Right lobe of liver (tissue), 6 donors: ENCODE results near the gene CATSPERE. TPM values are rescaled to one million over a fixed set of nuclear protein-coding genes. Genes with fewer than 3 reads are reported as not detected.
A peak's percentile ranks its signal among the peaks of the same experiment; 100 is the strongest.

Experiments used
- ATAC-seq, 4 donors: fragments of 200-7000 bp; cut with Tn5 transposase; one replicate each; pipeline ENCODE4 v1.9.1; 2020; ENCODE audit warnings: mild to moderate bottlenecking in 4 of 4, moderate library complexity in 4 of 4
- DNase-seq, 3 donors: peaks; one replicate each; pipeline ENCODE4 v3.0.0-alpha.2; 2020
- H3K27ac ChIP-seq, 3 donors: fragments of 200-600 bp; one replicate each; pipeline ENCODE4 v1.8.0; 2022
- H3K27me3 ChIP-seq, 2 donors: fragments of 200-600 bp; one replicate each; pipeline ENCODE4 v1.8.0; 2022
- H3K36me3 ChIP-seq, 4 donors: fragments of 200-600 bp; sonication (generic) in 1 of 4; one replicate each; pipeline versions ENCODE4 v1.5.1 to v1.8.0; 2017 to 2022; ENCODE audit warnings: control low read depth in 1 of 4
- H3K4me1 ChIP-seq, 4 donors: fragments of 200-600 bp; sonication (generic) in 1 of 4; one replicate each; pipeline versions ENCODE4 v1.5.1 to v1.8.0; 2017 to 2022; ENCODE audit warnings: control low read depth in 1 of 4
- H3K4me3 ChIP-seq, 3 donors: fragments of 200-600 bp; one replicate each; pipeline ENCODE4 v1.8.0; 2022
- H3K9me3 ChIP-seq, 4 donors: fragments of 200-600 bp; sonication (generic) in 1 of 4; one replicate each; pipeline versions ENCODE4 v1.5.1 to v1.8.0; 2017 to 2022; ENCODE audit warnings: control low read depth in 1 of 4
- CTCF ChIP-seq, 4 donors: fragments of 200-600 bp in 3 of 4; fragments of 450-650 bp in 1 of 4; IDR thresholded peaks; one replicate each; pipeline versions ENCODE4 v1.5.1 to v1.8.0; 2016 to 2022; ENCODE audit warnings: antibody characterized with exemption in 4 of 4, mild to moderate bottlenecking in 2 of 4
- POLR2A ChIP-seq: fragments of 450-650 bp; IDR thresholded peaks from one replicate; pipeline ENCODE4 v1.6.1; 2017; ENCODE audit warnings: antibody characterized with exemption, mild to moderate bottlenecking
- WGBS: methylation state at CpG from one replicate; pipeline ENCODE4 v1.1.6; 2018; ENCODE audit warnings: low coverage, low lambda C conversion rate; ENCODE audit not compliant: insufficient coverage; ENCODE audit errors: missing lambda C conversion rate; 5-methylcytosine and 5-hydroxymethylcytosine counted together
- intact Hi-C, 2 donors: fragments of 100-400 bp; cut with DNase I; formaldehyde crosslinking; loops; one replicate each; pipeline versions ENCODE4 v1.11.2 to v1.14.1; 2022
- total RNA-seq, 6 experiments: library from RNA; depleted of rRNA in 2 of 6; stranded (reverse); fragments of >200 nt in 2 of 6; fragmentation: NEBNext Ultra II Directional in 3 of 6; extraction: Animal tissue kit (Norgen Biotek cat#: 25700) in 3 of 6; gene quantifications; one replicate each; pipeline versions ENCODE4 v1.1.0 to v1.2.4, GENCODE V29; 2016 to 2023
- donor health status: DM: no; HTN: yes; CAD: no.
- donor health status: DM: no; HTN: no; CAD: no.
- donor health status: DM: no; HTN: no; CAD: no.
- donor health status: DM: no; HTN: yes; CAD: no.
- donor health status: DM: no; HTN: yes; CAD: no.

The CATSPERE gene
- total RNA-seq, 6 experiments from 2014 or later = 0.31 to 1.3 (median 0.70) TPM

- Histone ChIP-seq H3K27me3 (no peaks in the 10 kb centered on the region), H3K4me1 (no peaks in the 10 kb centered on the region), H3K36me3 (no peaks in the 10 kb centered on the region), H3K9me3 (no peaks in the 10 kb centered on the region), H3K27ac (no peak overlapping the region), H3K4me3 (no peak overlapping the region)
- peak in 3 of 4 donors; percentile 36 to 86 (median 61) for ATAC-seq
- WGBS = 56% methylated on average over 7 of the region's 7 CpGs
- no peak for TF ChIP-seq POLR2A
- no peak for TF ChIP-seq CTCF (IDR thresholded peaks at IDR 0.05)
- DNase-seq = no peak
- intact Hi-C loops = loop anchor here in 1 of 2 donors (5.0 kb wide), 1 partner anchor 197 kb away; no protein-coding TSS in a partner anchor
These were observed 138.9 kb downstream of the CATSPERE start for GRCh38 chr1:244599937-244600350.

GRCh38 chr1:244601336-244601735 is 140.3 kb downstream of the CATSPERE start:
- Histone ChIP-seq H3K4me1 (no peaks in the 10 kb centered on the region), H3K36me3 (no peaks in the 10 kb centered on the region), H3K27ac (no peak overlapping the region), H3K4me3 (no peak overlapping the region), H3K27me3 (no peaks in the 10 kb centered on the region), H3K9me3 (no peaks in the 10 kb centered on the region)
- ATAC-seq = no peak
- intact Hi-C loops = loop anchor here in 1 of 2 donors (5.0 kb wide), 1 partner anchor 196 kb away; no protein-coding TSS in a partner anchor
- DNase-seq = no peak
- WGBS = 78% methylated on average over 8 of the region's 8 CpGs
- TF ChIP-seq POLR2A (no peak), CTCF (IDR thresholded peaks at IDR 0.05) (no peak)

- intact Hi-C loops = loop anchor here in 1 of 2 donors (5.0 kb wide), 1 partner anchor 194 kb away; no protein-coding TSS in a partner anchor
- H3K27me3 ChIP-seq = no peaks in the 10 kb centered on the region
- H3K9me3 ChIP-seq = no peaks in the 10 kb centered on the region
- TF ChIP-seq CTCF (IDR thresholded peaks at IDR 0.05) (peak; percentile 79 to 91 (median 84)), POLR2A (no peak)
- DNase-seq (no peak), ATAC-seq (peak; percentile 47 to 71 (median 62))
- H3K27ac ChIP-seq = no peak overlapping the region
- no peaks in the 10 kb centered on the region for H3K36me3 ChIP-seq
- no peaks in the 10 kb centered on the region for H3K4me1 ChIP-seq
- H3K4me3 ChIP-seq = no peak overlapping the region
These were observed 142.4 kb downstream of the CATSPERE start for GRCh38 chr1:244603498-244603897.

GRCh38 chr1:244605835-244606370 is 144.8 kb downstream of the CATSPERE start:
- H3K9me3 ChIP-seq = no peaks in the 10 kb centered on the region
- TF ChIP-seq CTCF (IDR thresholded peaks at IDR 0.05) (no peak), POLR2A (no peak)

More at GRCh38 chr1:244605835-244606370, 144.8 kb downstream of the CATSPERE start:
- 95% methylated on average over 6 of the region's 6 CpGs for whole genome bisulfite sequencing
- no peak overlapping the region for H3K27ac ChIP-seq
- no peaks in the 10 kb centered on the region for H3K4me1 ChIP-seq
- intact Hi-C loops = loop anchor here in 1 of 2 donors (5.0 kb wide), 1 partner anchor 191 kb away; no protein-coding TSS in a partner anchor
- DNase-seq (no peak), ATAC-seq (no peak)
- H3K36me3 ChIP-seq = no peaks in the 10 kb centered on the region
- no peak overlapping the region for H3K4me3 ChIP-seq
- no peaks in the 10 kb centered on the region for H3K27me3 ChIP-seq
